H9 (cell line): ENCODE results near the gene GPR68. TPM values are rescaled to one million over a fixed set of nuclear protein-coding genes. Genes with fewer than 3 reads are reported as not detected.

Experiments
- DNase-seq: peaks from one replicate; pipeline ENCODE4 v3.0.0-alpha.2; 2017
- H2AFZ ChIP-seq: one replicate; pipeline ENCODE4 v1.6.1; 2013; ENCODE audit warnings: mild to moderate bottlenecking, low read length, control low read depth, moderate library complexity
- H2AK5ac ChIP-seq: 2 replicates; pipeline ENCODE4 v1.6.1; 2013; ENCODE audit warnings: low read length, control low read depth, mixed read lengths; ENCODE audit not compliant: insufficient read length
- H2BK120ac ChIP-seq: one replicate; pipeline ENCODE4 v1.6.1; 2013; ENCODE audit warnings: low read depth, mild to moderate bottlenecking, low read length, control low read depth, inconsistent platforms; ENCODE audit not compliant: poor library complexity, severe bottlenecking
- H2BK12ac ChIP-seq: 2 replicates; pipeline ENCODE4 v1.6.1; 2013; ENCODE audit warnings: low read length, control low read depth, mixed read lengths, low read depth; ENCODE audit not compliant: insufficient read length
- H2BK15ac ChIP-seq: 2 replicates; pipeline ENCODE4 v1.6.1; 2013; ENCODE audit warnings: low read depth, low read length, control low read depth
- H2BK20ac ChIP-seq: one replicate; pipeline ENCODE4 v1.6.1; 2013; ENCODE audit warnings: low read depth, mild to moderate bottlenecking, low read length, control low read depth, inconsistent platforms; ENCODE audit not compliant: poor library complexity, severe bottlenecking
- H2BK5ac ChIP-seq: 2 replicates; pipeline ENCODE4 v1.6.1; 2013; ENCODE audit warnings: low read length, control low read depth, mixed read lengths; ENCODE audit not compliant: insufficient read length
- H3K14ac ChIP-seq: 2 replicates; pipeline ENCODE4 v1.6.1; 2013; ENCODE audit warnings: low read length, control low read depth; ENCODE audit not compliant: insufficient read depth
- H3K18ac ChIP-seq: 2 replicates; pipeline ENCODE4 v1.6.1; 2013; ENCODE audit warnings: low read depth, mild to moderate bottlenecking, mixed read lengths, low read length, control low read depth; ENCODE audit not compliant: insufficient read length
- H3K23ac ChIP-seq: 2 replicates; pipeline ENCODE4 v1.6.1; 2013; ENCODE audit warnings: low read length, control low read depth, mixed read lengths, low read depth; ENCODE audit not compliant: insufficient read length
- H3K23me2 ChIP-seq: 2 replicates; pipeline ENCODE4 v1.6.1; 2013; ENCODE audit warnings: low read depth, mild to moderate bottlenecking, mixed read lengths, low read length, control low read depth; ENCODE audit not compliant: insufficient read length, poor library complexity, severe bottlenecking
- H3K27ac ChIP-seq: 2 replicates; pipeline ENCODE4 v1.5.1; 2013; ENCODE audit warnings: low read length, control low read depth, mixed read lengths, low read depth; ENCODE audit not compliant: insufficient read length
- H3K27me3 ChIP-seq: 2 replicates; pipeline ENCODE4 v1.6.1; 2013; ENCODE audit warnings: low read length, control low read depth, inconsistent platforms; ENCODE audit not compliant: insufficient read depth
- H3K4ac ChIP-seq: 2 replicates; pipeline ENCODE4 v1.6.1; 2013; ENCODE audit warnings: low read depth, mild to moderate bottlenecking, control low read depth, inconsistent platforms, low read length, moderate library complexity
- H3K4me1 ChIP-seq: 2 replicates; pipeline ENCODE4 v1.6.1; 2013; ENCODE audit warnings: low read length, control low read depth, inconsistent platforms; ENCODE audit not compliant: insufficient read depth
- H3K4me2 ChIP-seq: 2 replicates; pipeline ENCODE4 v1.6.1; 2013; ENCODE audit warnings: low read length, control low read depth, mixed read lengths; ENCODE audit not compliant: insufficient read length, insufficient read depth
- H3K56ac ChIP-seq: 2 replicates; pipeline ENCODE4 v1.6.1; 2013; ENCODE audit warnings: low read depth, mild to moderate bottlenecking, mixed read lengths, low read length, control low read depth; ENCODE audit not compliant: insufficient read length
- H3K79me1 ChIP-seq: 2 replicates; pipeline ENCODE4 v1.6.1; 2013; ENCODE audit warnings: low read depth, mild to moderate bottlenecking, moderate library complexity, low read length, control low read depth, inconsistent platforms; ENCODE audit not compliant: insufficient read depth, poor library complexity, severe bottlenecking
- H3K79me2 ChIP-seq: 2 replicates; pipeline ENCODE4 v1.6.1; 2013; ENCODE audit warnings: low read length, control low read depth, inconsistent platforms; ENCODE audit not compliant: insufficient read depth
- H3K9ac ChIP-seq: 2 replicates; pipeline ENCODE4 v1.6.1; 2013; ENCODE audit warnings: low read length, control low read depth, mixed read lengths; ENCODE audit not compliant: insufficient read length; ENCODE audit errors: extremely low read depth
- H3K9me3 ChIP-seq: one replicate; pipeline ENCODE4 v1.6.1; 2013; ENCODE audit warnings: low read depth, low read length, inconsistent platforms; ENCODE audit not compliant: control insufficient read depth
- H3T11ph ChIP-seq: one replicate; pipeline ENCODE4 v1.6.1; 2013; ENCODE audit warnings: mild to moderate bottlenecking, low read length, control low read depth, inconsistent platforms
- H4K20me1 ChIP-seq: one replicate; pipeline ENCODE4 v1.6.1; 2013; ENCODE audit not compliant: control insufficient read depth, insufficient read length, insufficient read depth
- H4K5ac ChIP-seq: 2 replicates; pipeline ENCODE4 v1.6.1; 2013; ENCODE audit warnings: low read depth, mild to moderate bottlenecking, mixed read lengths, low read length, control low read depth; ENCODE audit not compliant: insufficient read length
- H4K8ac ChIP-seq: replicated peaks from 2 replicates; pipeline ENCODE4 v1.6.1; 2013; ENCODE audit warnings: low read length, control low read depth, mixed read lengths, low read depth; ENCODE audit not compliant: insufficient read length
- H4K91ac ChIP-seq: 2 replicates; pipeline ENCODE4 v1.6.1; 2013; ENCODE audit warnings: low read depth, mild to moderate bottlenecking, moderate library complexity, mixed read lengths, low read length, control low read depth; ENCODE audit not compliant: insufficient read length
- H3K27ac Mint-ChIP-seq, 3 experiments: 2 replicates in 2 of 3; 3 replicates in 1 of 3; pipeline ENCODE4 v1.8.0; 2020 to 2021; ENCODE audit warnings: mixed read lengths in 3 of 3, mild to moderate bottlenecking in 1 of 3, moderate library complexity in 1 of 3
- H3K27me3 Mint-ChIP-seq: 2 replicates; pipeline ENCODE4 v1.8.0; 2021; ENCODE audit warnings: low read depth, mild to moderate bottlenecking, moderate library complexity, mixed read lengths
- H3K36me3 Mint-ChIP-seq, 3 experiments: 2 replicates in 2 of 3; 3 replicates in 1 of 3; pipeline ENCODE4 v1.8.0; 2020 to 2021; ENCODE audit warnings: low read depth in 3 of 3, mixed read lengths in 3 of 3; ENCODE audit not compliant: insufficient read depth in 1 of 3
- H3K4me1 Mint-ChIP-seq, 2 experiments: 2 replicates each; pipeline ENCODE4 v1.8.0; 2020; ENCODE audit warnings: mixed read lengths in 2 of 2
- H3K4me3 Mint-ChIP-seq, 2 experiments: 2 replicates in 1 of 2; 3 replicates in 1 of 2; pipeline ENCODE4 v1.8.0; 2020 to 2021; ENCODE audit warnings: mild to moderate bottlenecking in 2 of 2, mixed read lengths in 2 of 2, moderate library complexity in 1 of 2
- H3K9me3 Mint-ChIP-seq, 2 experiments: 2 replicates in 1 of 2; 3 replicates in 1 of 2; pipeline ENCODE4 v1.8.0; 2020; ENCODE audit warnings: mild to moderate bottlenecking in 2 of 2, mixed read lengths in 2 of 2, moderate library complexity in 1 of 2
- WGBS: extraction: QIAGEN DNeasy Blood & Tissue Kit; methylation state at CpG from one replicate; pipeline ENCODE4 v1.1.7; 2013; ENCODE audit warnings: missing lambda C conversion rate, low lambda C conversion rate, mixed read lengths; ENCODE audit not compliant: insufficient read length; ENCODE audit errors: extremely low coverage; 5-methylcytosine and 5-hydroxymethylcytosine counted together
- total RNA-seq: library from RNA; stranded (reverse); gene quantifications from 2 replicates; pipeline ENCODE4 v1.2.1, GENCODE V29; 2021
- TF ChIP-seq, protein P1 (sequence below): fragments of 200-600 bp; sonication (generic); conservative IDR thresholded peaks from 3 replicates; pipeline ENCODE4 v1.8.0; 2021; ENCODE audit warnings: antibody characterized with exemption, mild to moderate bottlenecking

Gene GPR68
- total RNA-seq, 1 experiment from 2014 or later = 0.33 TPM

GRCh38 chr14:91238085-91238484 is 6.4 kb downstream of the GPR68 start:
- Mint-ChIP-seq H3K4me3 (no peak overlapping the region), H3K9me3 (peaks cover 0 to 3% of the 10 kb centered on the region in 2 experiments; a peak in 2 of 5 replicates), H3K4me1 (peaks cover 2 to 10% of the 10 kb centered on the region in 2 experiments; a peak in 1 of 4 replicates), H3K27ac (no peak overlapping the region), H3K36me3 (no peaks in the 10 kb centered on the region; a peak in 3 of 7 replicates), H3K27me3 (peaks cover 17% of the 10 kb centered on the region)
- TF ChIP-seq, protein P1, sequence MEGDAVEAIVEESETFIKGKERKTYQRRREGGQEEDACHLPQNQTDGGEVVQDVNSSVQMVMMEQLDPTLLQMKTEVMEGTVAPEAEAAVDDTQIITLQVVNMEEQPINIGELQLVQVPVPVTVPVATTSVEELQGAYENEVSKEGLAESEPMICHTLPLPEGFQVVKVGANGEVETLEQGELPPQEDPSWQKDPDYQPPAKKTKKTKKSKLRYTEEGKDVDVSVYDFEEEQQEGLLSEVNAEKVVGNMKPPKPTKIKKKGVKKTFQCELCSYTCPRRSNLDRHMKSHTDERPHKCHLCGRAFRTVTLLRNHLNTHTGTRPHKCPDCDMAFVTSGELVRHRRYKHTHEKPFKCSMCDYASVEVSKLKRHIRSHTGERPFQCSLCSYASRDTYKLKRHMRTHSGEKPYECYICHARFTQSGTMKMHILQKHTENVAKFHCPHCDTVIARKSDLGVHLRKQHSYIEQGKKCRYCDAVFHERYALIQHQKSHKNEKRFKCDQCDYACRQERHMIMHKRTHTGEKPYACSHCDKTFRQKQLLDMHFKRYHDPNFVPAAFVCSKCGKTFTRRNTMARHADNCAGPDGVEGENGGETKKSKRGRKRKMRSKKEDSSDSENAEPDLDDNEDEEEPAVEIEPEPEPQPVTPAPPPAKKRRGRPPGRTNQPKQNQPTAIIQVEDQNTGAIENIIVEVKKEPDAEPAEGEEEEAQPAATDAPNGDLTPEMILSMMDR = no peak
- H3K79me2 ChIP-seq = no peaks in the 10 kb centered on the region
- H4K5ac ChIP-seq = no peak overlapping the region
- no peak overlapping the region for H4K8ac ChIP-seq
- H3K9me3 ChIP-seq = no peaks in the 10 kb centered on the region
- H3K4me1 ChIP-seq = no peaks in the 10 kb centered on the region
- H3K23me2 ChIP-seq = no peaks in the 10 kb centered on the region
- no peaks in the 10 kb centered on the region for H4K20me1 ChIP-seq
- no peak overlapping the region for H4K91ac ChIP-seq
- no peak overlapping the region for H3K4me2 ChIP-seq
- no peak overlapping the region for H3K23ac ChIP-seq
- no peak overlapping the region for H3K4ac ChIP-seq
- H2BK15ac ChIP-seq = no peak overlapping the region
- H3T11ph ChIP-seq = no peak overlapping the region
- H3K79me1 ChIP-seq = no peaks in the 10 kb centered on the region
- no peak overlapping the region for H2BK120ac ChIP-seq
- no peak for DNase-seq
- H3K18ac ChIP-seq = no peak overlapping the region
- H3K9ac ChIP-seq = no peak overlapping the region
- no peak overlapping the region for H2BK20ac ChIP-seq
- no peak overlapping the region for H2AFZ ChIP-seq
- WGBS = no CpG with 5 or more reads among the region's 4 CpGs
- no peak overlapping the region for H2BK12ac ChIP-seq
- no peak overlapping the region for H3K27ac ChIP-seq
- H3K56ac ChIP-seq = no peak overlapping the region
- H2BK5ac ChIP-seq = no peak overlapping the region
- no peak overlapping the region for H2AK5ac ChIP-seq
- H3K27me3 ChIP-seq = no peaks in the 10 kb centered on the region
- H3K14ac ChIP-seq = no peak overlapping the region
